Airway epithelial cell (primary cell): ENCODE results near the gene PCDHA8. TPM values are rescaled to one million over a fixed set of nuclear protein-coding genes. Genes with fewer than 3 reads are reported as not detected.

Experiments used
- total RNA-seq: library from RNA; depleted of rRNA; stranded (reverse); fragments of >200 nt; gene quantifications from 2 replicates; pipeline ENCODE4 v1.2.3, GENCODE V29; 2015

Gene PCDHA8
- not detected in 2 replicates for total RNA-seq

GRCh38 chr5:140840978-140841962, at the start of gene PCDHA8:
TSS of gene PCDHA8 (plus strand) at chr5:140841187. CDS start at chr5:140841322, 135 bp downstream.

GRCh38 chr5:140794595-140795258, 46.3 kb upstream of the PCDHA8 start, which contains the start of gene PCDHA2:
TSS of gene PCDHA2 (plus strand) at chr5:140794852.

GRCh38 chr5:140800816-140801493, 40.0 kb upstream of the PCDHA8 start, which contains the start of gene PCDHA3:
TSS of gene PCDHA3 (plus strand) at chr5:140801057.

GRCh38 chr5:140806834-140807775, 33.9 kb upstream of the PCDHA8 start, which contains the start of gene PCDHA4:
TSS of gene PCDHA4 (plus strand) at chr5:140807068.

GRCh38 chr5:140821375-140822280, 19.4 kb upstream of the PCDHA8 start, which contains the start of gene PCDHA5:
TSS of gene PCDHA5 (plus strand) at chr5:140821613.

GRCh38 chr5:140827704-140828361, 13.2 kb upstream of the PCDHA8 start, which contains the start of gene PCDHA6:
TSS of gene PCDHA6 (plus strand) at chr5:140827960. CDS start at chr5:140828092, 132 bp downstream.

GRCh38 chr5:140833993-140834392, 7.0 kb upstream of the PCDHA8 start, which contains the start of gene PCDHA7:
TSS of gene PCDHA7 (plus strand) at chr5:140834269. CDS start at chr5:140834384, 115 bp downstream.

GRCh38 chr5:140848139-140849102, 7.4 kb downstream of the PCDHA8 start, which contains the start of gene PCDHA9:
TSS of gene PCDHA9 (plus strand) at chr5:140848382. CDS start at chr5:140848496, 114 bp downstream.

GRCh38 chr5:140855772-140856674, 15.0 kb downstream of the PCDHA8 start, which contains the start of gene PCDHA10:
TSS of gene PCDHA10 (plus strand) at chr5:140855897. CDS start at chr5:140856049, 152 bp downstream.

GRCh38 chr5:140868721-140869554, 28.0 kb downstream of the PCDHA8 start, which contains the start of gene PCDHA11:
TSS of gene PCDHA11 (plus strand) at chr5:140868957. CDS start at chr5:140869104, 147 bp downstream.

GRCh38 chr5:140875085-140876065, 34.4 kb downstream of the PCDHA8 start, which contains the start of gene PCDHA12:
TSS of gene PCDHA12 (plus strand) at chr5:140875308. CDS start at chr5:140875473, 165 bp downstream.

GRCh38 chr5:140881889-140882590, 41.1 kb downstream of the PCDHA8 start, which contains the start of gene PCDHA13:
TSS of gene PCDHA13 (plus strand) at chr5:140882124. CDS start at chr5:140882269, 145 bp downstream.

